NB4 (cell line): ENCODE results near the gene BICRA.
A peak's percentile ranks its signal among the peaks of the same experiment; 100 is the strongest.
"Not testable (repeated sequence)": the region's sequence is repeated elsewhere in the genome, so short reads cannot be mapped to it uniquely, and the experiment has no call there.

ENCODE experiments used
- DNase-seq: peaks from one replicate; pipeline ENCODE4 v3.0.0; 2010; ENCODE audit warnings: low read depth
- H3K4me3 ChIP-seq: one replicate; pipeline ENCODE4 v1.5.1; 2011; ENCODE audit warnings: mild to moderate bottlenecking, low read depth, low read length, moderate library complexity
- MYC ChIP-seq: IDR thresholded peaks from 2 replicates; pipeline ENCODE4 v1.6.1; 2011; ENCODE audit warnings: low read depth, low read length
- POLR2A ChIP-seq: IDR thresholded peaks from 2 replicates; pipeline ENCODE4 v1.6.1; 2011; ENCODE audit warnings: mild to moderate bottlenecking; ENCODE audit not compliant: insufficient read length; ENCODE audit errors: extremely low read depth
- TF ChIP-seq, protein P1 (sequence below): IDR thresholded peaks from one replicate; pipeline ENCODE4 v1.5.1; 2012; ENCODE audit warnings: low read depth, low read length
- TF ChIP-seq, protein P2 (sequence below): IDR thresholded peaks from 2 replicates; pipeline ENCODE4 v1.6.1; 2011; ENCODE audit warnings: low read depth, low read length

The BICRA gene

DNA sequence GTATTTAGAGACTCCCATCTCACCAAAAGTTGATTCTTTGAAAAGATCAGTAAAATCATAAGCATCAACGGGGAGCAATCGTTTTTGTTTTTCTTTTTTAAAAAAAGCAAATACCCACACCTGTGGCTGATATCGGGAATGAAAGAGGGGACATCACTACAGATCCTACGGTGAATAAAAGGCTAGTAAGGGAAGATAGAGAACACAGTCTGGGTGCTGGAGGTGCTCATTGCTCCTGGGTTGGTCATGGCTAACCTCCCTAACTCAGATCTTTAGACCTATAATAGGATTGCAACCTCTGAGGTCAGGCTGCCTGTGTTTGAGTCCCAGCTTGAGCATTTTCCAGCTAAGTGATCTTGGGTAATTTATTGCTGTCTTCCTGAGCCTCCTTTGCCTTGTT is 105.4 kb downstream of the BICRA start:
- no peak overlapping the region for H3K4me3 ChIP-seq
- TF ChIP-seq MYC, result no peak
- TF ChIP-seq POLR2A, result no peak
- TF ChIP-seq, protein P1, sequence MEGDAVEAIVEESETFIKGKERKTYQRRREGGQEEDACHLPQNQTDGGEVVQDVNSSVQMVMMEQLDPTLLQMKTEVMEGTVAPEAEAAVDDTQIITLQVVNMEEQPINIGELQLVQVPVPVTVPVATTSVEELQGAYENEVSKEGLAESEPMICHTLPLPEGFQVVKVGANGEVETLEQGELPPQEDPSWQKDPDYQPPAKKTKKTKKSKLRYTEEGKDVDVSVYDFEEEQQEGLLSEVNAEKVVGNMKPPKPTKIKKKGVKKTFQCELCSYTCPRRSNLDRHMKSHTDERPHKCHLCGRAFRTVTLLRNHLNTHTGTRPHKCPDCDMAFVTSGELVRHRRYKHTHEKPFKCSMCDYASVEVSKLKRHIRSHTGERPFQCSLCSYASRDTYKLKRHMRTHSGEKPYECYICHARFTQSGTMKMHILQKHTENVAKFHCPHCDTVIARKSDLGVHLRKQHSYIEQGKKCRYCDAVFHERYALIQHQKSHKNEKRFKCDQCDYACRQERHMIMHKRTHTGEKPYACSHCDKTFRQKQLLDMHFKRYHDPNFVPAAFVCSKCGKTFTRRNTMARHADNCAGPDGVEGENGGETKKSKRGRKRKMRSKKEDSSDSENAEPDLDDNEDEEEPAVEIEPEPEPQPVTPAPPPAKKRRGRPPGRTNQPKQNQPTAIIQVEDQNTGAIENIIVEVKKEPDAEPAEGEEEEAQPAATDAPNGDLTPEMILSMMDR, result no peak
- TF ChIP-seq, protein P2, sequence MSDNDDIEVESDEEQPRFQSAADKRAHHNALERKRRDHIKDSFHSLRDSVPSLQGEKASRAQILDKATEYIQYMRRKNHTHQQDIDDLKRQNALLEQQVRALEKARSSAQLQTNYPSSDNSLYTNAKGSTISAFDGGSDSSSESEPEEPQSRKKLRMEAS, result no peak

DNA sequence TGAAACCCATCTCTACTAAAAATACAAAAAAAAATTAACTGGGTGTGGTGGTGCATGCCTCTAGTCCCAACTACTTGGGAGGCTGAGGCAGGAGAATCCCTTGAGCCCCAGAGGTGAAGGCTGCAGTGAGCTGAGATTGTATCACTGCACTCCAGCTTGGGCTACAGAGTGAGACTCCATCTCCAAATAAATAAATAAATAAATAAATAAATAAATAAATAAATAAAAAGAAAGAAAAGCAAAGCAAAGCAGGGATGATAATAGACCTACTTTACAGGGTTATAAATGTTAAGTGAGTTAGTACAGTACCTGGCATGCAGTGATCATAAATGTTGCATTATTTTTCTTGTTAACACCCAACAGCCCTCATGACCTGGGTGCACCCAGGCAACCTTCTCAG is 105.9 kb downstream of the BICRA start:
- DNase-seq, H3K4me3 ChIP-seq: not testable (repeated sequence)

More for the DNA sequence above, 105.4 kb downstream of the BICRA start:
- no peak for DNase-seq

DNA sequence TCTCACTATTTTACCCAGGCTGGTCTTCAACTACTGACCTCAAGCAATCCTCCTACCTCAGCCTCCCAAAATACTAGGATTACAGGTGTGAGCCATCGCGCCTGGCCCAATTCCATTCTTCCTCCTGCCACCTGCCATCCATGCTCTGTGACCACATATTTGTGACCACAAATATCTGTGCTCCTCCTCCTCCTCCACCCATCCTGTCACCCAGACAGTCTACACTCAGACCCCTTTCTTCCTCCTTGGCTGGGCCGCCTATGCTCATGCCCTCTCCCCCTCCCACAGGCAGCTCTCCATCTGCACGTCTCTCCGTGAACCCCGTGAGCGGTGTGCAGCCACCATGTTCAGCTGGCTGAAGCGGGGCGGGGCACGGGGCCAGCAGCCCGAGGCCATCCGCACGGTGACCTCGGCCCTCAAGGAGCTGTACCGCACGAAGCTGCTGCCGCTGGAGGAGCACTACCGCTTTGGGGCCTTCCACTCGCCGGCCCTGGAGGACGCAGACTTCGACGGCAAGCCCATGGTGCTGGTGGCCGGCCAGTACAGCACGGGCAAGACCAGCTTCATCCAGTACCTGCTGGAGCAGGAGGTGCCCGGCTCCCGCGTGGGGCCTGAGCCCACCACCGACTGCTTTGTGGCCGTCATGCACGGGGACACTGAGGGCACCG is 107.5 kb downstream of the BICRA start:
- TF ChIP-seq POLR2A, result no peak
- TF ChIP-seq, protein P1, result no peak
- TF ChIP-seq, protein P2, result no peak
- no peak for TF ChIP-seq MYC
- DNase-seq, result peak; percentile 48
- H3K4me3 ChIP-seq, result no peak overlapping the region

DNA sequence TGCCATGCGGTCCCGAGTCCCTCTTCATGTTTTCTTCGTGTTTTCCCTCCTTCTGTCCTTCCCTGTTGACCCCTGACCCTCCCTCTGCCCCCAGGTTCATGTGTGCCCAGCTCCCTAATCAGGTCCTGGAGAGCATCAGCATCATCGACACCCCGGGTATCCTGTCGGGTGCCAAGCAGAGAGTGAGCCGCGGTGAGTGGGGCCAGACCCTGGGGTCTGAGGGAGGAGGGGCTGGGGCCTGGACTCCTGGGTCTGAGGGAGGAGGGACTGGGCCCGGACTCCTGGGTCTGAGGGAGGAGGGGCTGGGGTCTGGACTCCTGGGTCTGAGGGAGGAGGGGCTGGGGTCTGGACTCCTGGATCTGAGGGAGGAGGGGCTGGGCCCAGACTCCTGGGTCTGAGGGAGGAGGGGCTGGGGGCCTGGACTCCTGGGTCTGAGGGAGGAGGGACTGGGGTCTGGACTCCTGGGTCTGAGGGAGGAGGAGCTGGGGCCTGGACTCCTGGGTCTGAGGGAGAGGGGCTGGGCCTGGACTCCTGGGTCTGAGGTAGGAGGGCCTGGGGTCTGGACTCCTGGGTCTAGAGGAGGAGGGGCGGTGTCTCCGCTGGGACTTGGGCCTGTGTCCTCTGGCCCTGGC is 109.6 kb downstream of the BICRA start:
- DNase-seq, H3K4me3 ChIP-seq: not testable (repeated sequence)

DNA sequence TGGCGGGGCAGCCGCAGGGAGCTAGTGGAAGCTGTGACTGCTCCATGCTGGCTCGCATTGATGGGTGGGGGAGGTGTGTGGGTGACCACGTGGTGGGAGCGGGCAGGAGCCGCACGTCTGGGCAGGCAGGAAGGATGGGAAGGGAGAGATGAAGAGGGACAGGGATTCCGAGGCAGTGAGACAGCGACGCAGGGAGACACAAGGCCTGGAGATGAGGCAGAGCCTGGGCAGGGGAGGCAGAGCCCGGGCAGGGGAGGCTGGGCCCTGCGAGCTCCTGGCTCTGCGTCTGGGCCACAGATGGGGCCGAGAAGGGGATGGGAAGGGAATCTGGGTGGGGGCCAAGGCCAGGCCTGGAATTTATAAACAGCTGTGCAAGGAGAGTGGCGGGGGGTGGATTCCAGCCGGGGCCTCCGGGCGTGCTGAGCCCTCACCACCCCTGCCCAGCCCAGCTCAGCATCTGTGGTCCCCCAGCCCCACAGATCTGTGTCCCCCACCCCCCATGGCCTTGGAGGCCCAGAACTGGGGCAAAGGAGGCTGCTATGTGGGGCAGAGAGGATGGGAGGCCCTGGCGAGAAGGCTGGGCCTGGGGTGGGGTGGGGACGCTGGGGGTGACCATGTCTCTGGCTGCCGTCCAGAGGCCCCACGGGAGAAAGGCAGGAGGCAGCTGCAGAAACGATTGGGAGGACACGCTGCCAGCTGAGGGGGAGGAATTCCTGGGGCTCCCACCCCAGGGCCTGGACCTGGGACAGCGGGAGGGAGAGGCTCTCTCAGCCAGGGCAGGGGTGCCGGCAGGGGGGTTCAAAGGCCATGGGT is 110.3 kb downstream of the BICRA start:
- peak; percentile 22 for DNase-seq
- no peak for TF ChIP-seq MYC
- no peak overlapping the region for H3K4me3 ChIP-seq

DNA sequence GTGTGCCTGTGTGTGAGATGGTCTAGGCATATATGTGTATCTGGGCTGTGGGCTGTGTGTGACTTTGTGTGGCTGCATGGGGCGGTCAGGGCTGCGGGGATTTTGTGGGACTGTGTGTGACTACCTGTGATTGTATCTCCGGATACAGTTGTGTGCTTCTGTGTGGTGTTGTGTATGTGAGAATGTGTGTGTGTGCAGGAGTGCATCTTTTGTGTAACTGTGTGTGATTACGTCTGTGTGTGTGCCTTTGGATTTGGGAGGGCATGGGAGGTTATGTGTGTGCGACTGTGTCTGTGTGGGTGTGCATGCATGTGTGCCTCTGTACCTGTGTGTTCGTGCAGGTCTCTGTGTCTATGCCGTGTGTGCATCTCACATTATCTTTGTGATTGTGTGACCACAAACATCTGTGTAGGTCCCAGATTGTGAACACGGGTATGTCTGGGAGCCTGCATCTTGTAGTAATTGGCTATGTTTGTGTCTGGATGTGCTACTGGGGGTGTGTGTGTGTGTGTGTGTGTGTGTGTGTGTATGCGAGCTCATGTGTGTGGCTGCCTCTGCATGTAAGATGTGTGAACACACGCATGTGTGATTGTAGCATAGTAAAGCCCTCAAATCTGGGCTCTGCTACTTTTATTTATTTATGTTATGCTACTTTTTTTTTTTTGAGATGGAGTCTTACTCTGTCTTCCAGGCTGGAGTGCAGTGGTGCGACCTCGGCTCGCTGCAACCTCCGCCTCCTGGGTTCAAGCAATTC is 111.9 kb downstream of the BICRA start:
- TF ChIP-seq, protein P2, result no peak
- TF ChIP-seq, protein P1, result no peak
- TF ChIP-seq MYC (no peak), POLR2A (no peak)
- peak; percentile 36 for DNase-seq
- H3K4me3 ChIP-seq, result no peak overlapping the region

DNA sequence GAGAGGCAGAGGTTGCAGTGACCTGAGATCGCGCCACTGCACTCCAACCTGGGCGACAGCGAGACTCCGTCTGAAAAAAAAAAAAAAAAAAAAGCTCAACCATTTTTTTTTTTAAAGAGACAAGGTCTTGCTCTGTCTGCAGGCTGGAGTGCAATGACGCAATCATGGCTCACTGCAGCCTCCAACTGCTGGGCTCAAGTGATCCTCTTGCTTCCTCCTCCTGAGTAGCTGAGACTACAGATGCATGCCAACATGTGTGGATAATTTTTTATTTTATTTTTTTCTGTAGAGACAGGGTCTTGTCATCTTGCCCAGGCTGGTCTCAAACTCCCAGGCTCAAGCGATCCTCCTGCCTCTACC is 114.6 kb downstream of the BICRA start:
- peak; percentile 98 for DNase-seq
- peak overlapping the region; percentile 25 for H3K4me3 ChIP-seq
- TF ChIP-seq, protein P2, result 0 out of 2 replicates have a peak, but pooled peaks have one; percentile 6
- 0 out of 2 replicates have a peak, but pooled peaks have one; percentile 10 for TF ChIP-seq MYC
- TF ChIP-seq, protein P1, result no peak
